Keratinocyte (primary cell): ENCODE data around the gene DLG1. TPM values are rescaled to one million over a fixed set of nuclear protein-coding genes. Genes with fewer than 3 reads are reported as not detected.

Experiments used
- DNase-seq: peaks from one replicate; pipeline ENCODE4 v3.0.0-alpha.2; 2011; ENCODE audit warnings: low read depth, missing footprints, low spot score
- FAIRE-seq: peaks from 2 replicates; lab custom pipeline; 2011; peaks lifted over from hg19 to GRCh38; lab: Jason Lieb, UNC
- H2AFZ ChIP-seq: 2 replicates; pipeline ENCODE4 v1.6.0; 2012; ENCODE audit warnings: low read length, control low read depth, inconsistent platforms; ENCODE audit not compliant: control insufficient read depth
- H3K27ac ChIP-seq: 2 replicates; pipeline ENCODE4 v1.5.1; 2011; ENCODE audit warnings: low read length; ENCODE audit not compliant: control insufficient read depth, insufficient read depth
- H3K27me3 ChIP-seq: 3 replicates; pipeline ENCODE4 v1.6.0; 2011; ENCODE audit warnings: low read length; ENCODE audit not compliant: control insufficient read depth, insufficient read depth; ENCODE audit errors: extremely low read depth
- H3K36me3 ChIP-seq, 2 experiments: 2 replicates in 1 of 2; 3 replicates in 1 of 2; pipeline ENCODE4 v1.5.1; 2011; ENCODE audit warnings: low read length in 2 of 2, mild to moderate bottlenecking in 1 of 2; ENCODE audit not compliant: control insufficient read depth in 2 of 2, insufficient read depth in 2 of 2; ENCODE audit errors: extremely low read depth in 1 of 2
- H3K4me1 ChIP-seq: 3 replicates; pipeline ENCODE4 v1.5.1; 2011; ENCODE audit warnings: low read length; ENCODE audit not compliant: control insufficient read depth, insufficient read depth; ENCODE audit errors: extremely low read depth
- H3K4me2 ChIP-seq: 3 replicates; pipeline ENCODE4 v1.6.0; 2011; ENCODE audit warnings: low read depth, low read length; ENCODE audit not compliant: control insufficient read depth, insufficient read depth; ENCODE audit errors: extremely low read depth
- H3K4me3 ChIP-seq, 3 experiments: fragments of 200-600 bp in 1 of 3; sonication (generic) in 1 of 3; 2 replicates in 2 of 3; 3 replicates in 1 of 3; pipeline ENCODE4 v1.5.1; 2011 to 2016; ENCODE audit warnings: low read length in 3 of 3, mild to moderate bottlenecking in 3 of 3, control low read depth in 2 of 3, inconsistent platforms in 1 of 3, low read depth in 1 of 3, mixed read lengths in 1 of 3, mixed run types in 1 of 3, moderate library complexity in 1 of 3; ENCODE audit not compliant: control insufficient read depth in 2 of 3, insufficient read depth in 2 of 3; ENCODE audit errors: extremely low read depth in 1 of 3
- H3K79me2 ChIP-seq: 2 replicates; pipeline ENCODE4 v1.6.0; 2012; ENCODE audit warnings: low read length; ENCODE audit not compliant: control insufficient read depth, insufficient read depth
- H3K9ac ChIP-seq: 3 replicates; pipeline ENCODE4 v1.6.0; 2011; ENCODE audit warnings: low read length; ENCODE audit not compliant: control insufficient read depth, insufficient read depth; ENCODE audit errors: extremely low read depth
- H3K9me1 ChIP-seq: 3 replicates; pipeline ENCODE4 v1.6.0; 2011; ENCODE audit warnings: low read length; ENCODE audit not compliant: control insufficient read depth, insufficient read depth; ENCODE audit errors: extremely low read depth
- H3K9me3 ChIP-seq: 2 replicates; pipeline ENCODE4 v1.5.1; 2012; ENCODE audit warnings: low read depth, low read length; ENCODE audit not compliant: control insufficient read depth
- H4K20me1 ChIP-seq: 3 replicates; pipeline ENCODE4 v1.6.0; 2011; ENCODE audit warnings: low read length; ENCODE audit not compliant: control insufficient read depth, insufficient read depth; ENCODE audit errors: extremely low read depth
- CTCF ChIP-seq, 3 experiments: IDR thresholded peaks in 1 of 3; conservative IDR thresholded peaks in 1 of 3; optimal IDR thresholded peaks in 1 of 3; 2 replicates in 2 of 3; 3 replicates in 1 of 3; pipeline versions ENCODE3 to v1.5.1; 2011; ENCODE audit warnings: low read length in 3 of 3, mild to moderate bottlenecking in 3 of 3, moderate library complexity in 2 of 3, control low read depth in 1 of 3, inconsistent platforms in 1 of 3; ENCODE audit not compliant: insufficient read depth in 2 of 3; ENCODE audit errors: extremely low read depth in 1 of 3
- EZH2 ChIP-seq: IDR thresholded peaks from one replicate; pipeline ENCODE4 v1.6.1; 2012; ENCODE audit warnings: inconsistent platforms, mild to moderate bottlenecking, low read length, moderate library complexity
- dilution Hi-C: fragments of 300-500 bp; cut with MboI; formaldehyde crosslinking; loops from one replicate; pipeline ENCODE4 v1.7.0; 2020; ENCODE audit warnings: low sequenced_read_pairs; ENCODE audit not compliant: extremely low pct_ligation_motif_present
- polyA plus RNA-seq, 5 experiments: library from polyadenylated mRNA; depleted of rRNA in 3 of 5; stranded (reverse) in 3 of 5; stranded (forward) in 1 of 5; unstranded in 1 of 5; fragments of >200 nt; gene quantifications; 1 replicate in 1 of 5; 2 replicates in 3 of 5; 3 replicates in 1 of 5; pipeline versions ENCODE4 v1.2.1 to v1.2.3, GENCODE V29; 2011 to 2012; ENCODE audit warnings: missing spikeins in 2 of 5, low read depth in 1 of 5, low replicate concordance in 1 of 5

DLG1 gene
- polyA plus RNA-seq, 1 donor (not counting 4 experiments of a cell fraction or from before 2014, with no cell fraction given) = 139 TPM

- Histone ChIP-seq H3K9me3 (no peaks in the 10 kb centered on the region), H3K9me1 (no peaks in the 10 kb centered on the region), H3K9ac (no peak overlapping the region), H3K36me3 (peaks cover 9 to 12% of the 10 kb centered on the region in 2 experiments), H4K20me1 (peaks cover 2% of the 10 kb centered on the region), H3K4me3 (no peak overlapping the region), H3K27ac (no peak overlapping the region), H2AFZ (no peak overlapping the region), H3K79me2 (peaks cover 29% of the 10 kb centered on the region), H3K4me1 (no peaks in the 10 kb centered on the region), H3K27me3 (no peaks in the 10 kb centered on the region), H3K4me2 (no peak overlapping the region)
- no peak for FAIRE-seq
- TF ChIP-seq EZH2 (no peak), CTCF (optimal IDR thresholded peaks at IDR 0.05 in 1 of 3, IDR thresholded peaks at IDR 0.05 in 1 of 3, conservative IDR thresholded peaks at IDR 0.05 in 1 of 3; ENCODE audit: extremely low read depth in 1 of 3, insufficient read depth in 2 of 3, low read length in 3 of 3) (no peak)
- DNase-seq = no peak
- dilution Hi-C loops = no loop called here
Measured at GRCh38 chr3:197144188-197144587, 154.2 kb downstream of the DLG1 start.

GRCh38 chr3:197139586-197139985, 158.8 kb downstream of the DLG1 start:
- Histone ChIP-seq H3K9ac (no peak overlapping the region), H3K27ac (no peak overlapping the region), H3K4me1 (no peaks in the 10 kb centered on the region), H3K79me2 (peaks cover 3% of the 10 kb centered on the region), H3K9me1 (peaks cover under 1% of the 10 kb centered on the region), H3K27me3 (no peaks in the 10 kb centered on the region), H3K36me3 (peaks cover 18 to 37% of the 10 kb centered on the region in 2 experiments), H3K4me3 (no peak overlapping the region), H4K20me1 (peaks cover 2% of the 10 kb centered on the region), H3K4me2 (no peak overlapping the region), H3K9me3 (no peaks in the 10 kb centered on the region), H2AFZ (no peak overlapping the region)
- FAIRE-seq (no peak), DNase-seq (no peak)
- dilution Hi-C loops = no loop called here
- no peak for TF ChIP-seq CTCF (optimal IDR thresholded peaks at IDR 0.05 in 1 of 3, IDR thresholded peaks at IDR 0.05 in 1 of 3, conservative IDR thresholded peaks at IDR 0.05 in 1 of 3; ENCODE audit: extremely low read depth in 1 of 3, insufficient read depth in 2 of 3, low read length in 3 of 3)
- TF ChIP-seq EZH2 = no peak
